ENCODE results near the gene CHST9. TPM values are rescaled to one million over a fixed set of nuclear protein-coding genes. Genes with fewer than 3 reads are reported as not detected.

Gene CHST9
- total and polyA plus RNA-seq, 2 donors (not counting 3 experiments of a cell fraction or from before 2014, with no cell fraction given): not detected

GRCh38 chr18:27030421-27030820 lies 154.7 kb downstream of the CHST9 start:
- CTCF ChIA-PET: no interaction called here
- Histone ChIP-seq H3K9me1 (replicated peaks; ENCODE audit: control insufficient read depth, extremely low read depth, insufficient read depth, low read length) (no peaks in the 10 kb centered on the region), H3K9me3 (replicated peaks; ENCODE audit: control insufficient read depth, insufficient read depth, low read length) (no peaks in the 10 kb centered on the region), H2AFZ (ENCODE audit: low read depth, low read length) (no peak overlapping the region), H3K36me3 (ENCODE audit: control insufficient read depth in 2 of 2, extremely low read depth in 1 of 2, insufficient read depth in 2 of 2, low read length in 2 of 2) (no peaks in the 10 kb centered on the region), H3K4me1 (ENCODE audit: control insufficient read depth, extremely low read depth, insufficient read depth, low read length) (no peaks in the 10 kb centered on the region), H3K9ac (replicated peaks; ENCODE audit: extremely low read depth, insufficient read depth, low read length) (no peak overlapping the region), H3K4me2 (ENCODE audit: insufficient read depth, low read length) (no peak overlapping the region), H3K27me3 (ENCODE audit: control insufficient read depth in 2 of 2, insufficient read depth in 2 of 2, low read length in 2 of 2) (no peaks in the 10 kb centered on the region), H3K79me2 (ENCODE audit: control insufficient read depth, insufficient read depth, low read length) (no peaks in the 10 kb centered on the region), H3K4me3 (replicated peaks in 1 of 3; ENCODE audit: insufficient read depth in 1 of 3, low read depth in 1 of 3, low read length in 3 of 3) (no peak overlapping the region), H3K27ac (ENCODE audit: insufficient read depth, low read depth, low read length) (no peak overlapping the region), H4K20me1 (replicated peaks; ENCODE audit: control insufficient read depth, extremely low read depth, insufficient read depth, low read length) (no peaks in the 10 kb centered on the region)
- POLR2A ChIA-PET: no interaction called here
- no TSS peak for BruUV-seq (replicated peaks)
- no peak for FAIRE-seq
- DNase-seq (ENCODE audit: low read depth, low spot score): no peak
- intact Hi-C loops (cut with micrococcal nuclease): no loop called here
- TF ChIP-seq GATA2 (IDR thresholded peaks at IDR 0.05; ENCODE audit: insufficient read depth, insufficient read length, low read depth, low read length) (no peak), FOS (IDR thresholded peaks at IDR 0.05; ENCODE audit: borderline replicate concordance, insufficient read depth, low read length) (no peak), MYC (IDR thresholded peaks at IDR 0.05; ENCODE audit: low read depth, low read length) (no peak), POLR2AphosphoS5 (IDR thresholded peaks at IDR 0.05; ENCODE audit: insufficient read depth, low read depth, low read length) (no peak), EZH2 (IDR thresholded peaks at IDR 0.05; ENCODE audit: borderline replicate concordance, low read depth, low read length, severe bottlenecking) (no peak)
- dilution Hi-C loops (cut with MboI; ENCODE audit: extremely low pct_ligation_motif_present, low sequenced_read_pairs): no loop called here

GRCh38 chr18:27022477-27022876 lies 162.6 kb downstream of the CHST9 start:
- no peak for FAIRE-seq
- ChIA-PET POLR2A (no interaction called here), CTCF (no interaction called here)
- Histone ChIP-seq H3K9me3 (replicated peaks; ENCODE audit: control insufficient read depth, insufficient read depth, low read length) (no peaks in the 10 kb centered on the region), H3K9ac (replicated peaks; ENCODE audit: extremely low read depth, insufficient read depth, low read length) (no peak overlapping the region), H3K27me3 (ENCODE audit: control insufficient read depth in 2 of 2, insufficient read depth in 2 of 2, low read length in 2 of 2) (no peaks in the 10 kb centered on the region), H3K4me3 (replicated peaks in 1 of 3; ENCODE audit: insufficient read depth in 1 of 3, low read depth in 1 of 3, low read length in 3 of 3) (no peak overlapping the region), H3K9me1 (replicated peaks; ENCODE audit: control insufficient read depth, extremely low read depth, insufficient read depth, low read length) (no peaks in the 10 kb centered on the region), H2AFZ (ENCODE audit: low read depth, low read length) (no peak overlapping the region), H3K4me1 (ENCODE audit: control insufficient read depth, extremely low read depth, insufficient read depth, low read length) (no peaks in the 10 kb centered on the region), H4K20me1 (replicated peaks; ENCODE audit: control insufficient read depth, extremely low read depth, insufficient read depth, low read length) (no peaks in the 10 kb centered on the region), H3K79me2 (ENCODE audit: control insufficient read depth, insufficient read depth, low read length) (no peaks in the 10 kb centered on the region), H3K4me2 (ENCODE audit: insufficient read depth, low read length) (no peak overlapping the region), H3K27ac (ENCODE audit: insufficient read depth, low read depth, low read length) (no peak overlapping the region), H3K36me3 (ENCODE audit: control insufficient read depth in 2 of 2, extremely low read depth in 1 of 2, insufficient read depth in 2 of 2, low read length in 2 of 2) (no peaks in the 10 kb centered on the region)
- intact Hi-C loops (cut with micrococcal nuclease) (no loop called here), dilution Hi-C loops (cut with MboI; ENCODE audit: extremely low pct_ligation_motif_present, low sequenced_read_pairs) (no loop called here)
- TF ChIP-seq, protein P1, sequence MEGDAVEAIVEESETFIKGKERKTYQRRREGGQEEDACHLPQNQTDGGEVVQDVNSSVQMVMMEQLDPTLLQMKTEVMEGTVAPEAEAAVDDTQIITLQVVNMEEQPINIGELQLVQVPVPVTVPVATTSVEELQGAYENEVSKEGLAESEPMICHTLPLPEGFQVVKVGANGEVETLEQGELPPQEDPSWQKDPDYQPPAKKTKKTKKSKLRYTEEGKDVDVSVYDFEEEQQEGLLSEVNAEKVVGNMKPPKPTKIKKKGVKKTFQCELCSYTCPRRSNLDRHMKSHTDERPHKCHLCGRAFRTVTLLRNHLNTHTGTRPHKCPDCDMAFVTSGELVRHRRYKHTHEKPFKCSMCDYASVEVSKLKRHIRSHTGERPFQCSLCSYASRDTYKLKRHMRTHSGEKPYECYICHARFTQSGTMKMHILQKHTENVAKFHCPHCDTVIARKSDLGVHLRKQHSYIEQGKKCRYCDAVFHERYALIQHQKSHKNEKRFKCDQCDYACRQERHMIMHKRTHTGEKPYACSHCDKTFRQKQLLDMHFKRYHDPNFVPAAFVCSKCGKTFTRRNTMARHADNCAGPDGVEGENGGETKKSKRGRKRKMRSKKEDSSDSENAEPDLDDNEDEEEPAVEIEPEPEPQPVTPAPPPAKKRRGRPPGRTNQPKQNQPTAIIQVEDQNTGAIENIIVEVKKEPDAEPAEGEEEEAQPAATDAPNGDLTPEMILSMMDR (IDR thresholded peaks at IDR 0.05; ENCODE audit: extremely low read depth in 1 of 2, insufficient read depth in 1 of 2, low read depth in 1 of 2, low read length in 2 of 2): no peak
- TF ChIP-seq POLR2AphosphoS5 (IDR thresholded peaks at IDR 0.05; ENCODE audit: insufficient read depth, low read depth, low read length): no peak
- no peak for TF ChIP-seq EZH2 (IDR thresholded peaks at IDR 0.05; ENCODE audit: borderline replicate concordance, low read depth, low read length, severe bottlenecking)
- TF ChIP-seq JUN (IDR thresholded peaks at IDR 0.05; ENCODE audit: borderline replicate concordance, insufficient read depth, insufficient read length, low read depth): no peak
- no peak for TF ChIP-seq MAX (IDR thresholded peaks at IDR 0.05; ENCODE audit: insufficient read depth, insufficient read length)
- no peak for TF ChIP-seq MYC (IDR thresholded peaks at IDR 0.05; ENCODE audit: low read depth, low read length)
- no peak for TF ChIP-seq FOS (IDR thresholded peaks at IDR 0.05; ENCODE audit: borderline replicate concordance, insufficient read depth, low read length)
- TF ChIP-seq POLR2A (IDR thresholded peaks at IDR 0.05; ENCODE audit: low read depth, low read length): no peak
- no peak for TF ChIP-seq GATA2 (IDR thresholded peaks at IDR 0.05; ENCODE audit: insufficient read depth, insufficient read length, low read depth, low read length)
- no peak for DNase-seq (ENCODE audit: low read depth, low spot score)
- BruUV-seq (replicated peaks): no TSS peak

Data from endothelial cell of umbilical vein (primary cell).